BJ (cell line): ENCODE results near the gene PIKFYVE. TPM values are rescaled to one million over a fixed set of nuclear protein-coding genes. Genes with fewer than 3 reads are reported as not detected.

Experiments
- CTCF ChIA-PET: fragments of 350-600 bp; formaldehyde crosslinking; extraction: SDS; loops from one replicate; lab custom pipeline; 2021; ENCODE audit warnings: antibody characterized with exemption, inconsistent platforms; lab: Yijun Ruan, JAX
- POLR2A ChIA-PET: fragments of 300-600 bp; sonication (Branson Sonifier 250); formaldehyde crosslinking; extraction: SDS; loops from one replicate; lab custom pipeline; 2021; ENCODE audit warnings: antibody characterized with exemption; lab: Charles Lee
- DNase-seq: peaks from one replicate; pipeline ENCODE4 v3.0.0-alpha.2; 2011; ENCODE audit warnings: low read depth
- H3K27me3 ChIP-seq: 2 replicates; pipeline ENCODE4 v1.6.0; 2011; ENCODE audit warnings: low read length; ENCODE audit not compliant: control insufficient read depth, insufficient read depth
- H3K36me3 ChIP-seq: 2 replicates; pipeline ENCODE4 v1.5.1; 2011; ENCODE audit warnings: low read length; ENCODE audit not compliant: control insufficient read depth, insufficient read depth
- H3K4me3 ChIP-seq: 2 replicates; pipeline ENCODE4 v1.5.1; 2011; ENCODE audit warnings: low read depth, mild to moderate bottlenecking, control low read depth, low read length
- CTCF ChIP-seq: IDR thresholded peaks from 2 replicates; pipeline ENCODE4 v1.5.1; 2011; ENCODE audit warnings: low read depth, mild to moderate bottlenecking, control low read depth, inconsistent platforms, low read length, moderate library complexity; ENCODE audit not compliant: insufficient read depth
- polyA plus RNA-seq: library from polyadenylated mRNA; depleted of rRNA; stranded (reverse); fragments of >200 nt; gene quantifications from 2 replicates; pipeline ENCODE4 v1.2.3, GENCODE V29; 2011

The PIKFYVE gene
- polyA plus RNA-seq, 1 experiment, result 11.5 TPM

GRCh38 chr2:208228476-208228875 lies 37.6 kb upstream of the PIKFYVE start:
- no peaks in the 10 kb centered on the region for H3K36me3 ChIP-seq
- CTCF ChIA-PET, result interaction anchor here (1.1 kb wide), 1 partner anchor 25 kb away, joined by 4 read pairs; no protein-coding TSS in a partner anchor
- TF ChIP-seq CTCF, result no peak
- no peak for DNase-seq
- POLR2A ChIA-PET, result interaction anchor here (0.6 kb wide), 1 partner anchor 9 kb away, joined by 6 read pairs; no protein-coding TSS in a partner anchor
- no peak overlapping the region for H3K4me3 ChIP-seq
- H3K27me3 ChIP-seq, result no peaks in the 10 kb centered on the region

- H3K27me3 ChIP-seq, result no peaks in the 10 kb centered on the region
- H3K36me3 ChIP-seq, result peaks cover 2% of the 10 kb centered on the region
- ChIA-PET POLR2A (no interaction called here), CTCF (no interaction called here)
- no peak for TF ChIP-seq CTCF
- no peak for DNase-seq
- H3K4me3 ChIP-seq, result no peak overlapping the region
Observed at GRCh38 chr2:208234786-208235185, 31.3 kb upstream of the PIKFYVE start.

GRCh38 chr2:208235860-208236259 lies 30.2 kb upstream of the PIKFYVE start:
- CTCF ChIA-PET, result no interaction called here
- no peak overlapping the region for H3K4me3 ChIP-seq

GRCh38 chr2:208239770-208240493 lies 26.1 kb upstream of the PIKFYVE start:
- no peak for DNase-seq
- ChIA-PET POLR2A (no interaction called here), CTCF (interaction anchor here (1.3 kb wide), 1 partner anchor 10 kb away, joined by 3 read pairs; no protein-coding TSS in a partner anchor)
- no peak overlapping the region for H3K4me3 ChIP-seq
- H3K36me3 ChIP-seq, result peaks cover 8% of the 10 kb centered on the region
- TF ChIP-seq CTCF, result no peak
- no peaks in the 10 kb centered on the region for H3K27me3 ChIP-seq

More at GRCh38 chr2:208235860-208236259, 30.2 kb upstream of the PIKFYVE start:
- no peak for DNase-seq
- H3K27me3 ChIP-seq, result no peaks in the 10 kb centered on the region
- TF ChIP-seq CTCF, result no peak
- POLR2A ChIA-PET, result no interaction called here
- H3K36me3 ChIP-seq, result peaks cover 5% of the 10 kb centered on the region

- POLR2A ChIA-PET, result no interaction called here
- H3K36me3 ChIP-seq, result peaks cover 8% of the 10 kb centered on the region
Observed at GRCh38 chr2:208240619-208241209, 25.3 kb upstream of the PIKFYVE start.

More at GRCh38 chr2:208240619-208241209, 25.3 kb upstream of the PIKFYVE start:
- Histone ChIP-seq H3K4me3 (no peak overlapping the region), H3K27me3 (no peaks in the 10 kb centered on the region)
- TF ChIP-seq CTCF, result no peak
- CTCF ChIA-PET, result interaction anchor here (1.3 to 2.5 kb wide), 3 partner anchors 9 to 65 kb away, joined by 3 to 9 read pairs (median 4); partner anchors contain the start of gene IDH1
- DNase-seq, result no peak
